ENCODE data around the gene RALA.

- TF ChIP-seq POLR2A (IDR thresholded peaks at IDR 0.05) (no peak), CTCF (IDR thresholded peaks at IDR 0.05) (no peak)
These were observed 27.3 kb downstream of the RALA start for GRCh38 chr7:39650676-39651075.
